ENCODE results near the gene TCF7.

Gene TCF7

GRCh38 chr5:134100283-134101091 is 14.0 kb upstream of the TCF7 start:
- WGBS (ENCODE audit: extremely low coverage, insufficient coverage, insufficient read length) = no CpG with 5 or more reads among the region's 10 CpGs
- Histone ChIP-seq H3K4me3 (ENCODE audit: low read depth, low read length) (no peak overlapping the region), H3K79me2 (ENCODE audit: control insufficient read depth, insufficient read depth, low read length, poor library complexity) (no peaks in the 10 kb centered on the region), H2BK5ac (ENCODE audit: low read depth, low read length, poor library complexity) (no peak overlapping the region), H3K27ac (ENCODE audit: low read depth, low read length) (peak overlapping the region; percentile 35), H2AK5ac (ENCODE audit: low read length) (no peak overlapping the region), H3K9me3 (ENCODE audit: insufficient read depth, low read depth, low read length) (no peaks in the 10 kb centered on the region), H3K4ac (ENCODE audit: low read depth, low read length) (no peak overlapping the region), H4K12ac (ENCODE audit: low read depth, low read length) (no peak overlapping the region), H3K27me3 (ENCODE audit: insufficient read depth, low read length) (no peaks in the 10 kb centered on the region), H3K4me1 (ENCODE audit: control insufficient read depth in 1 of 2, insufficient read depth in 2 of 2, low read length in 2 of 2) (peaks cover 7 to 10% of the 10 kb centered on the region in 2 experiments), H3K36me3 (ENCODE audit: control insufficient read depth in 1 of 2, insufficient read depth in 2 of 2, low read length in 2 of 2) (no peaks in the 10 kb centered on the region), H4K91ac (ENCODE audit: low read depth, low read length) (no peak overlapping the region), H3K4me2 (ENCODE audit: low read length) (no peak overlapping the region), H2BK120ac (ENCODE audit: insufficient read depth, low read length, poor library complexity) (no peak overlapping the region), H2BK12ac (ENCODE audit: low read length) (no peak overlapping the region), H3K14ac (ENCODE audit: low read length) (no peak overlapping the region), H2AFZ (ENCODE audit: insufficient read depth, low read length, poor library complexity) (no peak overlapping the region), H4K8ac (ENCODE audit: low read depth, low read length) (no peak overlapping the region), H3K23ac (ENCODE audit: low read length) (no peak overlapping the region), H3K18ac (ENCODE audit: low read length) (no peak overlapping the region), H3K9ac (ENCODE audit: low read length) (no peak overlapping the region), H3K79me1 (ENCODE audit: low read length) (no peaks in the 10 kb centered on the region)
- DNase-seq = peak in 1 of 2 donors; percentile 6

- peak; percentile 43 to 71 for DNase-seq
- no peak overlapping the region for H3K9ac ChIP-seq (ENCODE audit: low read length)
- H2BK5ac ChIP-seq (ENCODE audit: low read depth, low read length, poor library complexity) = no peak overlapping the region
- no peak overlapping the region for H2BK120ac ChIP-seq (ENCODE audit: insufficient read depth, low read length, poor library complexity)
- WGBS (ENCODE audit: extremely low coverage, insufficient coverage, insufficient read length) = no CpG with 5 or more reads among the region's 20 CpGs
- peak overlapping the region; percentile 32 for H2AK5ac ChIP-seq (ENCODE audit: low read length)
- H3K27ac ChIP-seq (ENCODE audit: low read depth, low read length) = no peak overlapping the region
- no peak overlapping the region for H3K4me3 ChIP-seq (ENCODE audit: low read depth, low read length)
- peak overlapping the region; percentile 26 for H2BK12ac ChIP-seq (ENCODE audit: low read length)
- no peaks in the 10 kb centered on the region for H3K79me1 ChIP-seq (ENCODE audit: low read length)
- no peak overlapping the region for H3K18ac ChIP-seq (ENCODE audit: low read length)
- peaks cover 8 to 16% of the 10 kb centered on the region in 2 experiments for H3K4me1 ChIP-seq (ENCODE audit: control insufficient read depth in 1 of 2, insufficient read depth in 2 of 2, low read length in 2 of 2)
- H3K79me2 ChIP-seq (ENCODE audit: control insufficient read depth, insufficient read depth, low read length, poor library complexity) = no peaks in the 10 kb centered on the region
- H3K27me3 ChIP-seq (ENCODE audit: insufficient read depth, low read length) = no peaks in the 10 kb centered on the region
- H3K4me2 ChIP-seq (ENCODE audit: low read length) = no peak overlapping the region
- H4K8ac ChIP-seq (ENCODE audit: low read depth, low read length) = no peak overlapping the region
- H4K91ac ChIP-seq (ENCODE audit: low read depth, low read length) = no peak overlapping the region
- no peak overlapping the region for H3K4ac ChIP-seq (ENCODE audit: low read depth, low read length)
- H3K36me3 ChIP-seq (ENCODE audit: control insufficient read depth in 1 of 2, insufficient read depth in 2 of 2, low read length in 2 of 2) = no peaks in the 10 kb centered on the region
- no peak overlapping the region for H3K23ac ChIP-seq (ENCODE audit: low read length)
- H4K12ac ChIP-seq (ENCODE audit: low read depth, low read length) = no peak overlapping the region
- no peak overlapping the region for H3K14ac ChIP-seq (ENCODE audit: low read length)
- no peak overlapping the region for H2AFZ ChIP-seq (ENCODE audit: insufficient read depth, low read length, poor library complexity)
- no peaks in the 10 kb centered on the region for H3K9me3 ChIP-seq (ENCODE audit: insufficient read depth, low read depth, low read length)
These were observed 12.6 kb upstream of the TCF7 start for GRCh38 chr5:134101686-134102439.

DNA sequence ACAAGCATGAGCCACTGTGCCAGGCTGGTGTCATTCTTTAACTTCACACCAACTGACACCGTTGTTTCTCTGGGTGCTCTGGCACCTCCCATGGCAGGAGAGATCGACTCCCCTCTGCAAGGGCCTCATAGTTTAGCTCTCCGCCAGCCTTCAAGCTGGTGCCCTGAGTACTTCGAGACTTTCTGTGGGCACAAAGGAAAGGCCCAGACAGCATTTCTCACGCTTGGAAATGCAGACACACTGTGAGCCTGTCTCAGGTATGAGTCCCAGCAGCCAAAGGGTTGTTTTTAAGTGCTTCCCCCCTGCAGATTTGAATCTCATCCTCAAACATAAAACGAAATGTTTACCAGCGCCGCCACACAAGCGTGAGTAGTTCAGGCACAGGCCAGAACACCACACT is 11.1 kb upstream of the TCF7 start:
- no peak overlapping the region for H2BK12ac ChIP-seq (ENCODE audit: low read length)
- H3K9me3 ChIP-seq (ENCODE audit: insufficient read depth, low read depth, low read length) = no peaks in the 10 kb centered on the region
- H2BK120ac ChIP-seq (ENCODE audit: insufficient read depth, low read length, poor library complexity) = no peak overlapping the region
- H3K27ac ChIP-seq (ENCODE audit: low read depth, low read length) = no peak overlapping the region
- no peak overlapping the region for H4K8ac ChIP-seq (ENCODE audit: low read depth, low read length)
- H3K4ac ChIP-seq (ENCODE audit: low read depth, low read length) = no peak overlapping the region
- H3K27me3 ChIP-seq (ENCODE audit: insufficient read depth, low read length) = no peaks in the 10 kb centered on the region
- no peak overlapping the region for H3K4me2 ChIP-seq (ENCODE audit: low read length)
- no peak overlapping the region for H2AK5ac ChIP-seq (ENCODE audit: low read length)
- no peak overlapping the region for H3K14ac ChIP-seq (ENCODE audit: low read length)
- H3K79me2 ChIP-seq (ENCODE audit: control insufficient read depth, insufficient read depth, low read length, poor library complexity) = no peaks in the 10 kb centered on the region
- no peak overlapping the region for H3K4me3 ChIP-seq (ENCODE audit: low read depth, low read length)
- H4K91ac ChIP-seq (ENCODE audit: low read depth, low read length) = no peak overlapping the region
- H4K12ac ChIP-seq (ENCODE audit: low read depth, low read length) = no peak overlapping the region
- WGBS (ENCODE audit: extremely low coverage, insufficient coverage, insufficient read length) = no CpG with 5 or more reads among the region's 9 CpGs
- no peak overlapping the region for H2AFZ ChIP-seq (ENCODE audit: insufficient read depth, low read length, poor library complexity)
- DNase-seq = no peak
- H3K9ac ChIP-seq (ENCODE audit: low read length) = no peak overlapping the region
- H3K79me1 ChIP-seq (ENCODE audit: low read length) = no peaks in the 10 kb centered on the region
- no peaks in the 10 kb centered on the region for H3K36me3 ChIP-seq (ENCODE audit: control insufficient read depth in 1 of 2, insufficient read depth in 2 of 2, low read length in 2 of 2)
- H2BK5ac ChIP-seq (ENCODE audit: low read depth, low read length, poor library complexity) = no peak overlapping the region
- H3K23ac ChIP-seq (ENCODE audit: low read length) = no peak overlapping the region
- H3K18ac ChIP-seq (ENCODE audit: low read length) = no peak overlapping the region
- H3K4me1 ChIP-seq (ENCODE audit: control insufficient read depth in 1 of 2, insufficient read depth in 2 of 2, low read length in 2 of 2) = peaks cover 13 to 24% of the 10 kb centered on the region in 2 experiments

DNA sequence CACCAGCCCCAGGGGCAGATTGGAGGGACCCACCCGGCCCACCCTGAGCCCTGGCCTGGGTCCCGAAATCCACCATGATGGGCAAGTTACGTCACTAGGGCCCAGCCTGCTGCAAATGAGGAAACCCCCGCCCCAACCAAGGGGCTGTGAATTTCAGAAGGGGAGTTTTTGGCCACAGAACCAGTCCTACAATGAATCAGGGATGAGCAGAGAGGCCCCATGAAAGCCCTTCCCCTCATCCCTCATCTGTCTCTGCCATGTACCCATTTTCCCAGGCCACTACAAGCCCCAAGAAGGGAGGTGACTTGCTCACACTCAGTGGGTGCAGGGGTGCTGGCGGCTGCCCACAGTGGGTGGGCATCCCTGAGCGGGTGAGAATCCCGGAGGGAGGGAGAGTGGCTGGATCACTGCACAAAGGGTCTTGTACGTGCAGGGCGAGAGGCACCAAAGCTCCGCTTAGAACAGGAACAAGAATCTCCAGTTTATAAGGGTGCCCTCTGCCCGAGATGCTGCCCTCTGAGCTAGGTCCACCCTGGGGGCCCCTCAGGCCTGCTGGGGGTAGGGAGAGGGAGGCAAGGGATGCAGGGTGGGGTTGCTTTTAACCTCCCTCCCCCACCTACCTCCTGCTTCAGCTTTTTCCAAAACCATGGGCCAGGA is 10.4 kb upstream of the TCF7 start:
- H3K18ac ChIP-seq (ENCODE audit: low read length) = no peak overlapping the region
- no peak overlapping the region for H2AFZ ChIP-seq (ENCODE audit: insufficient read depth, low read length, poor library complexity)
- H2BK5ac ChIP-seq (ENCODE audit: low read depth, low read length, poor library complexity) = no peak overlapping the region
- no peak overlapping the region for H3K9ac ChIP-seq (ENCODE audit: low read length)
- no peak overlapping the region for H4K91ac ChIP-seq (ENCODE audit: low read depth, low read length)
- WGBS (ENCODE audit: extremely low coverage, insufficient coverage, insufficient read length) = no CpG with 5 or more reads among the region's 11 CpGs
- DNase-seq = no peak
- H3K4me3 ChIP-seq (ENCODE audit: low read depth, low read length) = no peak overlapping the region
- H3K4ac ChIP-seq (ENCODE audit: low read depth, low read length) = no peak overlapping the region
- H2BK120ac ChIP-seq (ENCODE audit: insufficient read depth, low read length, poor library complexity) = no peak overlapping the region
- H3K9me3 ChIP-seq (ENCODE audit: insufficient read depth, low read depth, low read length) = no peaks in the 10 kb centered on the region
- H2AK5ac ChIP-seq (ENCODE audit: low read length) = no peak overlapping the region
- no peak overlapping the region for H3K27ac ChIP-seq (ENCODE audit: low read depth, low read length)
- peaks cover 13 to 24% of the 10 kb centered on the region in 2 experiments for H3K4me1 ChIP-seq (ENCODE audit: control insufficient read depth in 1 of 2, insufficient read depth in 2 of 2, low read length in 2 of 2)
- H3K14ac ChIP-seq (ENCODE audit: low read length) = no peak overlapping the region
- no peaks in the 10 kb centered on the region for H3K36me3 ChIP-seq (ENCODE audit: control insufficient read depth in 1 of 2, insufficient read depth in 2 of 2, low read length in 2 of 2)
- no peak overlapping the region for H4K12ac ChIP-seq (ENCODE audit: low read depth, low read length)
- H2BK12ac ChIP-seq (ENCODE audit: low read length) = no peak overlapping the region
- no peak overlapping the region for H3K23ac ChIP-seq (ENCODE audit: low read length)
- H3K27me3 ChIP-seq (ENCODE audit: insufficient read depth, low read length) = no peaks in the 10 kb centered on the region
- no peak overlapping the region for H3K4me2 ChIP-seq (ENCODE audit: low read length)
- no peak overlapping the region for H4K8ac ChIP-seq (ENCODE audit: low read depth, low read length)
- H3K79me1 ChIP-seq (ENCODE audit: low read length) = no peaks in the 10 kb centered on the region
- H3K79me2 ChIP-seq (ENCODE audit: control insufficient read depth, insufficient read depth, low read length, poor library complexity) = no peaks in the 10 kb centered on the region

Measured in trophoblast cell (in vitro differentiated cells and primary cell).